Activated CD4-positive, alpha-beta memory T cell treated with anti-CD3 and anti-CD28 coated beads for 36 hours (primary cell): ENCODE results near the gene DIRAS1. TPM values are rescaled to one million over a fixed set of nuclear protein-coding genes. Genes with fewer than 3 reads are reported as not detected.
"Not testable (repeated sequence)": the region's sequence is repeated elsewhere in the genome, so short reads cannot be mapped to it uniquely, and the experiment has no call there.

Experiments used
- CTCF ChIA-PET: fragments of 350-600 bp; sonication (Branson Sonifier 250); formaldehyde crosslinking; loops from one replicate; lab custom pipeline; 2021; ENCODE audit warnings: antibody characterized with exemption, inconsistent platforms; lab: Charles Lee
- POLR2A ChIA-PET: fragments of 350-600 bp; sonication (Branson Sonifier 250); formaldehyde crosslinking; loops from one replicate; lab custom pipeline; 2021; ENCODE audit warnings: antibody characterized with exemption; lab: Charles Lee
- DNase-seq: peaks from one replicate; pipeline ENCODE4 v3.0.0-alpha.2; 2020
- H3K27ac Mint-ChIP-seq: one replicate; pipeline ENCODE4 v1.8.0; 2021; ENCODE audit warnings: mixed read lengths
- H3K27me3 Mint-ChIP-seq: one replicate; pipeline ENCODE4 v1.8.0; 2021; ENCODE audit warnings: mixed read lengths
- H3K36me3 Mint-ChIP-seq: one replicate; pipeline ENCODE4 v1.8.0; 2021; ENCODE audit warnings: mixed read lengths
- H3K4me1 Mint-ChIP-seq: one replicate; pipeline ENCODE4 v1.8.0; 2021; ENCODE audit warnings: low read depth, mixed read lengths
- H3K4me3 Mint-ChIP-seq: one replicate; pipeline ENCODE4 v1.8.0; 2021; ENCODE audit warnings: mild to moderate bottlenecking, mixed read lengths
- H3K9me3 Mint-ChIP-seq: one replicate; pipeline ENCODE4 v1.8.0; 2021; ENCODE audit warnings: mixed read lengths
- intact Hi-C: fragments of 100-400 bp; cut with micrococcal nuclease; formaldehyde crosslinking; loops from one replicate; pipeline ENCODE4 v1.15.1; 2023
- total RNA-seq, 2 experiments: library from RNA; stranded (reverse); gene quantifications; one replicate each; pipeline ENCODE4 v1.2.3, GENCODE V29; 2021

Gene DIRAS1
- total RNA-seq, 2 experiments from 2014 or later, result 0.31 TPM; not detected in 1

GRCh38 chr19:2714102-2714501 is 7.1 kb downstream of the DIRAS1 start:
- peaks cover 11% of the 10 kb centered on the region for H3K9me3 Mint-ChIP-seq
- intact Hi-C loops, H3K27me3 Mint-ChIP-seq: not testable (repeated sequence)

GRCh38 chr19:2713170-2713569 is 8.0 kb downstream of the DIRAS1 start:
- intact Hi-C loops, DNase-seq, H3K4me1 Mint-ChIP-seq, H3K27me3 Mint-ChIP-seq, H3K27ac Mint-ChIP-seq, CTCF ChIA-PET, H3K4me3 Mint-ChIP-seq, H3K36me3 Mint-ChIP-seq, POLR2A ChIA-PET: not testable (repeated sequence)
- H3K9me3 Mint-ChIP-seq, result peaks cover 11% of the 10 kb centered on the region

More at GRCh38 chr19:2714102-2714501, 7.1 kb downstream of the DIRAS1 start:
- DNase-seq, H3K4me1 Mint-ChIP-seq, POLR2A ChIA-PET, H3K4me3 Mint-ChIP-seq, H3K27ac Mint-ChIP-seq, H3K36me3 Mint-ChIP-seq, CTCF ChIA-PET: not testable (repeated sequence)

GRCh38 chr19:2711875-2712205 is 9.3 kb downstream of the DIRAS1 start:
- POLR2A ChIA-PET, result interaction anchor here (1.6 kb wide), 1 partner anchor 10 kb away, joined by 4 read pairs; no protein-coding TSS in a partner anchor
- peaks cover 3% of the 10 kb centered on the region for H3K27me3 Mint-ChIP-seq
- intact Hi-C loops, result no loop called here
- H3K36me3 Mint-ChIP-seq, result no peaks in the 10 kb centered on the region
- CTCF ChIA-PET, result no interaction called here
- DNase-seq, result no peak
- no peak overlapping the region for H3K4me3 Mint-ChIP-seq
- H3K9me3 Mint-ChIP-seq, result peaks cover 11% of the 10 kb centered on the region
- H3K4me1 Mint-ChIP-seq, result no peaks in the 10 kb centered on the region
- H3K27ac Mint-ChIP-seq, result no peak overlapping the region

GRCh38 chr19:2711172-2711874 is 9.8 kb downstream of the DIRAS1 start:
- POLR2A ChIA-PET, result interaction anchor here (1.6 kb wide), 1 partner anchor 10 kb away, joined by 4 read pairs; no protein-coding TSS in a partner anchor
- intact Hi-C loops, result no loop called here
- H3K4me3 Mint-ChIP-seq, result no peak overlapping the region
- H3K9me3 Mint-ChIP-seq, result peaks cover 11% of the 10 kb centered on the region
- no peaks in the 10 kb centered on the region for H3K36me3 Mint-ChIP-seq
- H3K27ac Mint-ChIP-seq, result no peak overlapping the region
- no peak for DNase-seq
- H3K27me3 Mint-ChIP-seq, result peaks cover 3% of the 10 kb centered on the region
- CTCF ChIA-PET, result no interaction called here
- H3K4me1 Mint-ChIP-seq, result no peaks in the 10 kb centered on the region

GRCh38 chr19:2706251-2706650 is 14.9 kb downstream of the DIRAS1 start:
- H3K27me3 Mint-ChIP-seq, result no peaks in the 10 kb centered on the region
- no peak overlapping the region for H3K4me3 Mint-ChIP-seq
- intact Hi-C loops, result no loop called here
- H3K27ac Mint-ChIP-seq, result no peak overlapping the region
- H3K4me1 Mint-ChIP-seq, result peaks cover 3% of the 10 kb centered on the region
- ChIA-PET CTCF (interaction anchor here (1.7 kb wide), 1 partner anchor 58 kb away, joined by 5 read pairs; no protein-coding TSS in a partner anchor), POLR2A (no interaction called here)
- H3K9me3 Mint-ChIP-seq, result no peaks in the 10 kb centered on the region
- no peak for DNase-seq
- no peaks in the 10 kb centered on the region for H3K36me3 Mint-ChIP-seq

GRCh38 chr19:2703691-2704216 is 17.4 kb downstream of the DIRAS1 start:
- H3K4me3 Mint-ChIP-seq, result no peak overlapping the region
- DNase-seq, result no peak
- H3K4me1 Mint-ChIP-seq, result peaks cover 17% of the 10 kb centered on the region
- H3K27me3 Mint-ChIP-seq, result no peaks in the 10 kb centered on the region
- intact Hi-C loops, result no loop called here
- H3K36me3 Mint-ChIP-seq, result no peaks in the 10 kb centered on the region
- POLR2A ChIA-PET, result interaction anchor here (0.6 kb wide), 1 partner anchor 78 kb away, joined by 3 read pairs; no protein-coding TSS in a partner anchor
- H3K9me3 Mint-ChIP-seq, result no peaks in the 10 kb centered on the region
- CTCF ChIA-PET, result no interaction called here
- H3K27ac Mint-ChIP-seq, result no peak overlapping the region

- no peaks in the 10 kb centered on the region for H3K9me3 Mint-ChIP-seq
- H3K4me3 Mint-ChIP-seq, result peak overlapping the region; percentile 49
- DNase-seq, result no peak
- H3K36me3 Mint-ChIP-seq, result no peaks in the 10 kb centered on the region
- peaks cover 20% of the 10 kb centered on the region for H3K4me1 Mint-ChIP-seq
- H3K27me3 Mint-ChIP-seq, result no peaks in the 10 kb centered on the region
- H3K27ac Mint-ChIP-seq, result no peak overlapping the region
- intact Hi-C loops, result no loop called here
- ChIA-PET POLR2A (no interaction called here), CTCF (interaction anchor here (2.2 kb wide), 1 partner anchor 54 kb away, joined by 11 read pairs; no protein-coding TSS in a partner anchor)
Measured at GRCh38 chr19:2703077-2703437, 18.1 kb downstream of the DIRAS1 start.

GRCh38 chr19:2702170-2703076 is 18.7 kb downstream of the DIRAS1 start, which contains the start of gene GNG7:
GNG7 (minus strand) TSS chr19:2702694; CDS start chr19:2520688, 182,006 bp downstream.
- intact Hi-C loops, result loop anchor here (1.0 kb wide), 1 partner anchor 83 kb away; the partner anchor contains the start of gene THOP1
- peak; percentile 97 for DNase-seq
- no peak within 1 kb of the TSS for H3K27ac Mint-ChIP-seq
- peak within 1 kb of the TSS; percentile 54 for H3K4me3 Mint-ChIP-seq
- CTCF ChIA-PET, result interaction anchor here (0.9 to 2.2 kb wide), 2 partner anchors 54 to 248 kb away, joined by 3 to 11 read pairs; no protein-coding TSS in a partner anchor
- H3K9me3 Mint-ChIP-seq, result no peaks in the 10 kb centered on the region
- H3K27me3 Mint-ChIP-seq, result no peaks in the 10 kb centered on the region
- POLR2A ChIA-PET, result interaction anchor here (0.7 to 1.4 kb wide), 3 partner anchors 9 to 684 kb away, joined by 3 to 4 read pairs (median 3); partner anchors contain the start of gene THOP1
- H3K36me3 Mint-ChIP-seq, result no peaks in the 10 kb centered on the region
- H3K4me1 Mint-ChIP-seq, result peaks cover 20% of the 10 kb centered on the region

GRCh38 chr19:2701361-2702169 is 19.6 kb downstream of the DIRAS1 start:
- CTCF ChIA-PET, result interaction anchor here (0.9 to 2.2 kb wide), 2 partner anchors 53 to 249 kb away, joined by 3 to 11 read pairs; no protein-coding TSS in a partner anchor
- peak overlapping the region; percentile 54 for H3K4me3 Mint-ChIP-seq
- H3K4me1 Mint-ChIP-seq, result peaks cover 20% of the 10 kb centered on the region
- POLR2A ChIA-PET, result interaction anchor here (0.7 to 1.4 kb wide), 3 partner anchors 10 to 683 kb away, joined by 3 to 4 read pairs (median 3); partner anchors contain the start of gene THOP1
- H3K9me3 Mint-ChIP-seq, result no peaks in the 10 kb centered on the region
- no peak overlapping the region for H3K27ac Mint-ChIP-seq
- intact Hi-C loops, result loop anchor here (1.0 kb wide), 1 partner anchor 84 kb away; the partner anchor contains the start of gene THOP1
- H3K27me3 Mint-ChIP-seq, result no peaks in the 10 kb centered on the region
- H3K36me3 Mint-ChIP-seq, result no peaks in the 10 kb centered on the region
- DNase-seq, result no peak

- Mint-ChIP-seq H3K4me3 (no peak overlapping the region), H3K27me3 (no peaks in the 10 kb centered on the region), H3K9me3 (no peaks in the 10 kb centered on the region), H3K4me1 (peaks cover 20% of the 10 kb centered on the region), H3K36me3 (no peaks in the 10 kb centered on the region), H3K27ac (no peak overlapping the region)
- intact Hi-C loops, result no loop called here
- no peak for DNase-seq
- CTCF ChIA-PET, result interaction anchor here (1.2 kb wide), 1 partner anchor 52 kb away, joined by 3 read pairs; no protein-coding TSS in a partner anchor
- POLR2A ChIA-PET, result interaction anchor here (1.0 to 1.4 kb wide), 2 partner anchors 11 to 85 kb away, joined by 3 to 4 read pairs; partner anchors contain the start of gene THOP1
Measured at GRCh38 chr19:2700660-2701360, 20.4 kb downstream of the DIRAS1 start.
